Gastroesophageal sphincter (tissue), 3 donors: ENCODE measurements around the gene ESRRA.

Source experiments
- POLR2A ChIP-seq, 2 donors: fragments of 450-650 bp; IDR thresholded peaks; one replicate each; pipeline ENCODE4 v1.6.1; 2017; ENCODE audit warnings: antibody characterized with exemption in 2 of 2, mild to moderate bottlenecking in 2 of 2, moderate library complexity in 1 of 2
- POLR2AphosphoS5 ChIP-seq: sonication (generic); formaldehyde crosslinking; IDR thresholded peaks from one replicate; pipeline ENCODE4 v1.6.1; 2017; ENCODE audit warnings: antibody characterized with exemption
- TF ChIP-seq, protein P1 (sequence below), 4 experiments: fragments of 200-600 bp in 2 of 4; fragments of 450-650 bp in 2 of 4; sonication (generic) in 1 of 4; IDR thresholded peaks; one replicate each; pipeline ENCODE4 v1.5.1; 2017 to 2019; ENCODE audit warnings: antibody characterized with exemption in 4 of 4, mild to moderate bottlenecking in 2 of 4, moderate library complexity in 2 of 4

DNA sequence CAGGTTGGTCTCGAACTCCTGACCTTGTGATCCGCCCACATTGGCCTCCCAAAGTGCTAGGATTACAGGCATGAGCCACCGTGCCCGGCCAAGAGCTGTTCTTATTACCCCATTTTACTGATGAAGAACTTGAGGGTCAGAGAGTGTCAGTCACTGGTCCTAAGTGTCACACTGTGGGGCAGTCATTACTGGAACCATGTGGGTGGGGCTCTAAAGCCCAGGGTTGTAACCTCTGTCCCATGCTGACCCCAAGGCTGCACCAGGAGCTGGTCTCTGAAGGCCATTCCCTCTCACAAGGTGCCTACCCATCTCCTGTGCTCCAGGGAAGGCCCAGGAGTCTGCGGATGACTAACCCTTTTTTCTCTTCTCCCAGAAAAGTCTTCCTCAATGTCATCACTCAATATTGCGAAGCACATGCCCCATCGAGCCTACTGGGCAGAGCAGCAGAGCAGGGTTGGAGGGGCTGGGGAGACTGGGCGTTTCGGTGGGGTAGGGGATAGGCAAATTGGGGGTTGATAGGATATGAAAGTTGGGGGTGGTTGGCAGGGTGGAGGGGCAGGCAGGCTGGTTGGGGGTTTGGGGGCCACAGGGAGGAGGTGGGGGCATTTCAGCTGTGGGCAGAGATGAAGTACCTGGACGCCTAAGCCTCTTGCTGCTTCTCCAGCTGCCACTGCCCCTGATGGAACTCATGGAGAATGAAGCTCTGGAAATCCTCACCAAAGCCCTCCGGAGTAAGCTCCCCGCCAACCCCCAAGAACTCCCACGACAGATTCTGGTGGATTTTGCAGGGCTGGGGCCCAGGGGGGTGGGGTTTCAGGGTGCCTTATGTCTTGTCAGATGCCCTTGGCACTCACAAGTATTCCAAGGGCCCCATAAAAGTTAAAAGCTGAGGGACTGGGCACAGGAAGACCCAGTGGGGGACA lies 2.0 kb upstream of the ESRRA start:
- TF ChIP-seq, protein P1, sequence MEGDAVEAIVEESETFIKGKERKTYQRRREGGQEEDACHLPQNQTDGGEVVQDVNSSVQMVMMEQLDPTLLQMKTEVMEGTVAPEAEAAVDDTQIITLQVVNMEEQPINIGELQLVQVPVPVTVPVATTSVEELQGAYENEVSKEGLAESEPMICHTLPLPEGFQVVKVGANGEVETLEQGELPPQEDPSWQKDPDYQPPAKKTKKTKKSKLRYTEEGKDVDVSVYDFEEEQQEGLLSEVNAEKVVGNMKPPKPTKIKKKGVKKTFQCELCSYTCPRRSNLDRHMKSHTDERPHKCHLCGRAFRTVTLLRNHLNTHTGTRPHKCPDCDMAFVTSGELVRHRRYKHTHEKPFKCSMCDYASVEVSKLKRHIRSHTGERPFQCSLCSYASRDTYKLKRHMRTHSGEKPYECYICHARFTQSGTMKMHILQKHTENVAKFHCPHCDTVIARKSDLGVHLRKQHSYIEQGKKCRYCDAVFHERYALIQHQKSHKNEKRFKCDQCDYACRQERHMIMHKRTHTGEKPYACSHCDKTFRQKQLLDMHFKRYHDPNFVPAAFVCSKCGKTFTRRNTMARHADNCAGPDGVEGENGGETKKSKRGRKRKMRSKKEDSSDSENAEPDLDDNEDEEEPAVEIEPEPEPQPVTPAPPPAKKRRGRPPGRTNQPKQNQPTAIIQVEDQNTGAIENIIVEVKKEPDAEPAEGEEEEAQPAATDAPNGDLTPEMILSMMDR (IDR thresholded peaks at IDR 0.05), result no peak
- TF ChIP-seq POLR2AphosphoS5, result no peak
- TF ChIP-seq POLR2A (IDR thresholded peaks at IDR 0.05), result no peak
